ENCODE results near the gene HGF.
"Not testable (repeated sequence)": the region's sequence is repeated elsewhere in the genome, so short reads cannot be mapped to it uniquely, and the experiment has no call there.

The HGF gene

DNA sequence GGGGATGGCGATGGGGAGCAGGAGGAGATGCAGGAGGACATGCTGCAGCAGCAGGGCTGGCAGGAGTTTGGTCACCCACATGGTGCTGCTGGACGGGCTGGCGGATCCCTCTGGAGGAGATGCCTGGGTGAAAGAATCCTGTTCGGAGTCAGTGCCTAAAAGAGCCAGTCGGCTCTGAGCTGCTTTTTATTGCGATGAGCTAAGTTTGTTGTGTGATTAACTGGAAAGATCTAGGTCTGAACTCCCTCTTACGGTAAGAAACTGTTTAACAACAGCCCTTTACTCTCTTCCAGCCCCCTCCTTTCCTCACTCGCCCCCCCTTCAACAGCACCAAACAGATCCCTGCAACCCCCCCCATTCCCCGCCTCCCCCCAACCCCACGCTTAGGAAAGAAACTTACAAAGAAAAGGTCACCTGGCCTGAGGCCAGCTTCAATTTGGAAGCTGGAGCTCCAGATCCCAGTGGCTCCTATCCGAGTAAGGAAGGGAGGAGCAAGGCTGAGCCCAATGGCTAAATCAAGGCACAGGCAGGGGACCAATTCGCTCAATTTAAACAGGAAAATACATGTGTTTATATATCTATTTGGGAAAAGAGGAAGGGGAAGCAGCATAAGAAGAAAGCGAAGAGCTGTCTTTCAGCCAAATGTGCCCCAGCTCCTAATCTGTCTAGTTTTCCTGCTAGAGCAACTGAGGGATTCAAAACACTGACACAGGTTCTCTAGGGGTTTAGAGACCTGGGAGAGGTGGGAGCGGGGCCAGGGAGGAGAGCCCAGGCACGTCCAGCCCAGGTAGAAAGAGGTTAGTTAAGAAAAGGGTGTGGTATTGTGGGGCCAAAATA is at the start of gene HGF:
Gene HGF (minus strand): TSS at position 157 of the 837 bp plus-strand sequence. CDS start 76 bp downstream, at position 81.
- no peak for DNase-seq

DNA sequence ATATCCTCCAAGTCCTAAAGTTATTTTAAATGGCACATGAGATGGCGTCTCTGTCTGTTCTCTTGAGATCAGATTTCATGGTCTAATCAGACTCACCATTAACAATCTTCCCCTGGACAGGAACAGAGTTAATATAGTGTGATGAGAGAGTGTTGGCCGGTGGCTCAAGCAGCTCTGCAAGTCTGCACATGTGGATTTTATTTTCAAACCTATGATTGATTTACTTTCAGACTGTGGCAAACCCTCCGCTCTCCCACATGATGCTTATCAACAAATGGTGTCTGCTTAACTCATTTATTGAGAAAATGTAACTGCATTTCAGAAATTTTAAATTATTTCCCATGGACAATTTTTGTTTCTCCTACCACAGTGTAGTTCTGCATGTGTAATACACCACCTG is 46.5 kb upstream of the HGF start:
- DNase-seq, result no peak

DNA sequence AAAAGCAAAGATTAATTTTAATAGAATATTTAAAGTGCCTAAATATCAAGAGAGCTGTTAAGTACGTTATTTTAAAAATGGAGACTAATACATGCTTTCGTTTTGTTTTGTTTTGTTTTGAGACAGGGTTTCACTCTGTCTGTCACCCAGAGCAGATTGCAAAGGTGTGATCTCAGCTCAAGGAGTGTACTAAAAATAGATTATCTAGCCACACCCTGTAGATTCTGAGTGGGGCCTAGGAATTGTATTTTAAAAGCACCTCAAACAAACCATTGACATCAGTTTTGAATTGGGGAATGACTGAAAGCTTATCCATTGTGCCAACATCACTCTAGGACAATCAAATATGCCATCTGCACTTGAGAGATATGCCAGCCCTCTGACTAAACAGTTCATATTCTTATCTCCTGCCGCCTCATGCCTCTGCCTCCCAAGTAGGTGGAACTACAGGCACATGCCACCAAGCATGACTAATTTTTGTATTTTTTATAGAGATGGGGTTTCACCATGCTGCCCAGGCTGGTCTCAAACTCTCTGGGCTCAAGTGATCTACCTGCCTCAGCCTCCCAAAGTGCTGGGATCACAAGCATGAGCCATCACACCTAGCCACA is 43.1 kb upstream of the HGF start:
- not testable (repeated sequence) for DNase-seq

DNA sequence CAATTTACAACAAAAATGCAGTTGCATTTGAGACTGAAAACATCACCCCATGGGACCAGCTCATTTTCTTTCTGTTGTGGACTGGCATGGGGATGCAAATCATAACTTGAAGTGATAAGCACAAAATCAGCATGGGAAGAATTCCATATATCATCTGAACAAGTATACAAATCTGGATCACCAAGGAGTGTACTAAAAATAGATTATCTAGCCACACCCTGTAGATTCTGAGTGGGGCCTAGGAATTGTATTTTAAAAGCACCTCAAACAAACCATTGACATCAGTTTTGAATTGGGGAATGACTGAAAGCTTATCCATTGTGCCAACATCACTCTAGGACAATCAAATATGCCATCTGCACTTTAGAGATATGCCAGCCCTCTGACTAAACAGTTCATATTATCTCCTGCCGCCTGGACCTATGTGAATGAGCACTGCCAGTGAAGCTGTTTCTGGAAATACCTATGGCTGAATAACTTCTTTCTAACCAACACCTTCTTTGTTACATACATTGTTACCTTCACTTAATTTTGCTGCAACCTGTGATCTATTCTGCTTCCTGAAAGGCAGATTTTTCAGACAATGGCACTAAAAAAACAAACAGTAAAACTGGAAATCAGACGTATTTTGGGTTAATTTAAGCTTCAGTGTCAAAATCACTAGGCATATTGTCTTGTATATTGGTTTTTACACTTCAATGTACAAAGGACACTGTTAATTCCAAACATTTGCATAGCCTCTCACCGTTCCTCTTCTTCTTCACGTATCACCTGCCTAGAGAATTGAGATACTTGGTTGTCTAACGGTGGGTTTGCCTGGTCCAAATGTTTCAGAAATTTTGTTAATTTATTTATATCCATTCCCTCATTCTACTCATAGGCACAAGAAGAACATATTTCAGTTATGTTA is 42.4 kb upstream of the HGF start:
- DNase-seq, result no peak

DNA sequence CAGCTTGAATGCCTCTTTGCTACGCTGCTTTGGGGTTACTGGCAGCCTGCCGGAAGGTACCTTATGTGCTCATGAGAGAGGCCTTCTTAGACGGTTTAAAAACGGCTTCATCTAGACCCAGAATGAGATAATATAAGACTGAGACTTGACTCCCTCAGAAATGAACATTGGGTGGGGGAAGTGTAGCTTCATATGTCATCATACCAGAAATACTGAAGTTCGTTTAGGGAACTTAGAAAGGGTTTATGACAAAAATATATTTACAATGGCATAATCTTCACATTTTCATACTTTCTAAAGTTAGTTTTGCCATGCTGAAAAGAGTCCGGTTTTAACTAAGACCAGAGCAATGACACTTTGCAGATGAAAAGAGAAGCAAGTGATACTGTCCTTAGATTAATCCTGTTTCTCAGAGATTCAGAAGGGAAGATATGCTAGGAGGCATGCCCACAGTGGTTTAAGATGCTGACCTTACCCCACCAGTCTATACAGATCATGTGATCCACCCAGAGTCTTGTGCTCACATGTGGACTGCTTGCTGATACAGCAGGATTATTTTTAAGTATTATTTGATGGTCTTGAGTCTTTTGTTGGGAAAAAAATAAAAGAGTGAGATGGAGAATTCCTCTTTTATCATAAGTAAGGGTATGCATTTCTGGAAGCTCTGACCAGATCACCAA is 40.8 kb upstream of the HGF start:
- no peak for DNase-seq

DNA sequence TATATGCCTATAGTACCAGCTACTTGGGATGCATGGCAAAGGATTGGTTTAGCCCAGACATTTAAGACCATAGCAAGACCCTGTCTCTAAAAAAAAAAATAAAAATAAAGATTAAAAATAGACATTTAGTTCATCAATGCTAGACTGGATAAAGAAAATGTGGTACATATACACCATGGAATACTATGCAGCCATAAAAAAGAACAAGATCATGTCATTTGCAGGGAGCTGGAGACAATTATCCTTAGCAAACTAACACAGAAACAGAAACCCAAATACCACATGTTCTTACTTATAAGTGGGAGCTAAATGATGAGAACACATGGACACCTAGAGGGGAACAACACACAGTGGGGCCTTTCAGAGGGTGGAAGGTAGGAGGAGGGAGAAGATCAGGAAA is 38.5 kb upstream of the HGF start:
- not testable (repeated sequence) for DNase-seq

DNA sequence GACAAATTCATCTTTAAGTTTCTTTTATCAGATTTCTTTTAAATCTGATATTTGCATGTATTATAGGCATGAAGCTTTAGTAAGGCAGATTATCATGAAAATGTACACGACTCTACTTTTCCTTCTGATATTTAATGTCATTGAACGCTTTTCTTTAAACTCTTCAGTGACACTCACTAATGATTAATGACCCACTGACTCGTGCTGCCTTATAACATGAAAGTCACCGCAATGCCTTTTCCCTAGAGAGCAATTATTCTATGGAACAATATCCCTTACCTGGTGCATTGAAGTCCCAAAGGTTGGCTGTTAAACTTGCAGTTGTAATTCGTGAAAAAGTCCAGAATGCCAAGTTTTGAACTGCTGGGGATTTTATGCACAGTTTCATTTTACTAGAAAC is 33.4 kb upstream of the HGF start:
- no peak for DNase-seq

DNA sequence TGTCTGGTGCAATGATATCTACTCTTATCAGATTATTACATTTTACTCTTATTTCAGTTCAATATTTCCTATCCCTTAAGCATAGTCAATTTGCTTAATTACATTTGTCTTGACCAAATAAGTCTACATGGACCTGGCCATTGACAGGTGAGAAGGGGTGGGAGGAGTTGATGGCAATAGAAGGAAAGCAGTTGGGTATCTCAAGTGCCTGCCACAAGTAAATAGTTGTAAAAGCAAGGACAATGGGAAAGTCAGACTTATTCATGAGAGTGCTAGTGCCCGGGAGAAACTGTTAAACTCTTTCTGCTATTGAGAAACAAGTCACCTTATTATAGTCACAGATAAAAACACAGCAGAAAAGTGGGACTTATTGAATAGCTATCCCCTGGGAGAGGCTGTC is 32.4 kb upstream of the HGF start:
- no peak for DNase-seq

DNA sequence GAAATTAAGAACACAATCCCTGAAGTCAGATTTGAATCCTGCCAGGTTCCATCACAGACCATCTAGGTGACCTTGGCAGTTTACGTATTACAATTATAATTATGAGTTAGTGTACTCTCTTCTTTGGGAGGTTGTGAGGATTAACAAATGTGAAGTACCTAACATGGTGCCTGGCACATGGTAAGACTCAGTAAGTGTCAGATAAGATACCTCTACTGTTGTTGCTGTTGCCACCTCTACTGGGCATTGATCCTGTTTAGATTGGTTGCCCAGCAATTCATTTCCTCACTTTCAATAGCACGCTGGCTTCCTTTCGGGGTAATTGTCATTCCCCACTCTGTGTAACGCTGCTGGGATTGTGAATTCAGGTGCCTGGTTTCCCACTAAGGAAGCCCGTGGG is 31.7 kb upstream of the HGF start:
- no peak for DNase-seq

DNA sequence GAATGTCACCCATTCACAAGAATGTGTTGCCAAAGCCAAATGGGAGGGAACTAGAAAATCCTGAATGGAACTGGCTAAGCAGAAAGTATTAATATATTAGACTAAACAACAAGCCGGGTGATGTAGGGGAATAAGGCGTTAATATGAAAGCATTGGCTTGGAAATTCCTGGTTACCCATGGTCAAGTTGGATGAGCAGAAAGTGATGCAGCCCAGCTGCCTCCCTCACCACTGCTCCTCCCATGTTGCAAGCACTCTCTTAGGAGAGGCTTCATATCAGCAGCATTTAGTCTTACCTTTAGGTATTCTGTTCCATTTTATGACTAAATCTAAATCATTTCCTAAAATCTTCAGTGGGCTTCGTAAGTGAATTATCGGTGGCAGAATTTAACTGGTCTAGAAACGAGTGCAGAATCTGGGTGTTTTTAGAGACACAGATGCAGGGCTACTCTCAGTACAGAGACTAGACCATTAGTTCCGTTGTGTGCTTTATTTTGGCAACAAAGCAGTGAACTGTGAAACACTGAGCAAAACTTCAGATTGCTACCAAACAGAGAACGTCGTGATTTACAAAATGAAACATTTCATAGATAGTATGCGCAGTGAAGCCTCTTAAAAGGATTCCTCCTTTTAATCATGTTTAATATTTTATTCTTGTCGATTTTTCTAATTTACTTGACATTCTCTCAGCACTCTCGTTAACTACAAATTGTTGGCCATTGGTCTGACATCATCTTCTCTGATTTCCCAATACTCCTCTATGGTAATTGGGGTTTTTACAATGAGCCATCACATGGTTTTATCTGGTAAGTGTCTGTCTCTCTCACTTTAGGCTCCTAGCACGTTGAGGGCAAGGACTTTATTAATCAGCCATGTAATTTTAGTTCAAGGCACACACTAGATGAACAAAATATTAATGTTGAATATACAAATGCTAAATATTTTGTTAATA is 22.0 kb upstream of the HGF start:
- DNase-seq, result no peak

DNA sequence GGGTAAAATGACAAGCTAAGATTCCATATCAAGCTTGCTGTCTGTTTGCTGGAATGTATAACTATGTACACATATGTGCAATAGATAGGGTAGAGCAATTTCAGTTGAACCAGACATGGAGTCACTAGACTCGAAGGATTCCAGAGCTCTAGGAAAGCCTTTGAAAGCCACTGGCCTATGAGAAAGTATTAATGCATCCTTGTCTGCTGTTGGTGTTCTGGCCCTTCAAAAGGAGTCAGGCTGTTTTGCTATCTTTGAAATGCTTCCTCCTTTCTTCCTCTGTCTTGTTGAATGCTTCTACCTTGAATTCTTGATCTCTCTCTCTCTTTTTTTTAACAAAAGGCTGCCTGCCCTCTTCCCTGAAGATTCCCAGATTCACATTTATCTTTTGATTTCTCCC is 20.8 kb upstream of the HGF start:
- DNase-seq, result no peak

DNA sequence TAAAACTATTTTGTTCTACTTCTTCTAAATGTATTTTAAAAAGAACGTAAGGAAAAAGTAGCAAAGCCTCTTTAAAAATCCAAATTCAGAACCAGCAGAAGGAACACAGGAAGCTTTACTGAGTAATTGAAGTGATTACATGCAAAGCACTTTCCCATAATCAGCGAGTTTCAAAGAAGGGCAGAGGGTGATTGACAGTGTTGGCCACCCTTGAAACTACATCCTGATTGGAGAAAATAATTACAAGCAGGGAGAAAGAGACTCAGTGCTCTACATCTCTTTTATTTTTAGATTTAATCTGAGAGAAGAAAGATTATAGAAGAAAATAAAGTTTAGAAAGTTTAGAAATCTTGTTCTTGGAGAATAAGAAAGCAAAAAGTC is 20.3 kb upstream of the HGF start:
- DNase-seq, result no peak

DNA sequence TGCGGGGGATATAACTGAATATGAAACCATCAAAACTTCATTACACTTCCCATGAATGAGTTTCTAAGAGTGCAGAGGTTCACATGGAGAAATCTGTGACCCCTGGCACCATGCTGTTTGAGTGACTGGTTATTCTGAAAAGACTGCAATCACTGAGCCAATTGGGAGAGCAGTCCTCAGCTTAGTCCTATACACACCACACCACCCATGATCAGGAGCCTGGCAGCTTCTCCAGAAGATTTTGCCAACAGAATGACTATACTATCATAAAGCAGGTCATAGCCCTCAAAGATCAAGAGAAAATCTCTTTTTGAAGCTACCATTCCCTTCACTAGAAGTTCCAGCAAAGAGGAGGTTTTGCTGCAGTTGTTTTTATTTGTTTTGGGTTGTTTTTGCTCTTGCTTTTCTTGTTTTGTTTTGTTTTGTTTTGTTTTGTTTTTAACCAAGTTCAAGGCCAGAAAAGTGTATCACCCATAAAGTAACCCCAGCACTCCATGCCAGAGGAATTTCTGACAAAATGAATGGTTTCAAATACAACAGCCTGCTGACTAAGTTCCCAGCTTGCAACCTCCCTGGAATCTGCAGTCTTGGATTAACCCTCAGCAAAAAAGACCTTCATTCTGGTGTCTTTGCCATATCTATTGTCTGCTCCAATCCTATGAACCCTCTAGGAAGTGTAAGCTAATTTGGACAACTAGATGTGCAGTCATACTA is 19.7 kb upstream of the HGF start:
- DNase-seq, result no peak

DNA sequence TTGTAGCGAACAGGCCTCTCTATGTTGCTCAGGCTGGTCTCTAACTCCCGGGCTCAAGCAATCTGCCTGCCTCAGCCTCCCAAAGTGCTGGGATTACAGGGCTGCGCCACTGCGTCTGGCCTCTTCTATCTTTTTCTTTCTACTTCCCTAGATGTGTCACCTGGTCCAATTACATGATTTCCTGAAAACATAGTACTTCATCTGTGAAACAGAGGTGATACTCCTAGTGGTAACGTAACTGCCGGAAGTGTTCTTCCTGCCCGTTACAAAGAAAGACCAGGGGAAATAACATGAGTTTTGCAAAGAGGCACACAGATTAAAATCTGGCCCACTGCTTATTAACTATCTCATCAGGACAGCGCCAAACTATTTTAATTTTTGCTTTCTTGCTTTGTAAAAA is 18.4 kb upstream of the HGF start:
- DNase-seq, result no peak

DNA sequence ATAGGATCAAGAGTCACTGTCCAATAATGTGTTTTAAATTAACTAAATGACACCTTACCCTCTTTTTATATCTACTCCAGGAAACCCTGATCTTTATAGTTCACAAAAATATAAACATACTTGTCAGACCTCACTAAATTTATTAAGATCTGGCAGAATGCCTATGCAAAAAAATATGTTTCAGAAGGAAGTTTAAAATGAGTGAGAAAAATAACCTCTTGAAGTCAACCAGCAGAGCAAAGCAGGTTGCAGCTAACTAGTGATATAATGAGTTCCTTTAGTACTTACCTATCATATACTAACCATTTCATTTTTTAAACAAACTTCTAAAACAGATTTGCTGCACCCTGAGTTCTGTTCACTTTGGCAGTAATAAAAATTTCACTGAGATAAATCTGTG is 14.0 kb upstream of the HGF start:
- no peak for DNase-seq

DNA sequence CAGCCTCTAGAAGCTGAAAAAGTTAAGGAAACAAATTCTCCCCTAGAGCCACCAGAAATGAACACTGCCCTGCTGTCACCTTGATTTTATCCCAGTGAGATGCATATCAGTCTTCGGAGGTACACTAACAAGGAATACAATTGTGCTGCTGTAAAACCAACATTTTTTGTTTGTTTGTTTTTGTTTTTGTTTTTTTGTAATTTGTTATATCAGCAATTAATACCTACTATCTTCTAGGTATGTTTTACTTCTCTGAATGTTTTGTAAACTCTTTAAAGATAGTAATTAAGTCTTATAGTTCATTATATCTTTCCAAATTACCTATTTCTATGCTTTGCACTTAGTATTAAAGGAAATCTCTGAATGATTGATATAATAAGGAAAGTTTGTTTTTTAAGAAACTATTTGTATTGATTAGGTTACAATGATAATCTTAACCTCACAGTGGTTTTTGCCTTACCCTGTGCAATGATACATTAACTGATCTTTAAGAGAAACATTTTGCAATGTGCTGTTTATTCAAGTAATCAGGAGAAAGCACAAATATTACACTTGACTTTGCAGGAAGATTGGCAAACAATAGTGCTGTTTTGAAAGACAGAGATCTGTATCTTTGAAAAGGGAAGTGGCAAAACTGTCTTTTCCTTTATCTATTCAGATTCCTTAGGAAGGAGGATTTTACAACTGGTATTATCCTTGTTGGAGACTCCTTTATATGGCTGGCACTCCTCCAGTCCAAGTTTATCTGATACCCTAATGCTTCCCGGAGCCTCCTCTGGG is 11.3 kb upstream of the HGF start:
- no peak for DNase-seq

DNA sequence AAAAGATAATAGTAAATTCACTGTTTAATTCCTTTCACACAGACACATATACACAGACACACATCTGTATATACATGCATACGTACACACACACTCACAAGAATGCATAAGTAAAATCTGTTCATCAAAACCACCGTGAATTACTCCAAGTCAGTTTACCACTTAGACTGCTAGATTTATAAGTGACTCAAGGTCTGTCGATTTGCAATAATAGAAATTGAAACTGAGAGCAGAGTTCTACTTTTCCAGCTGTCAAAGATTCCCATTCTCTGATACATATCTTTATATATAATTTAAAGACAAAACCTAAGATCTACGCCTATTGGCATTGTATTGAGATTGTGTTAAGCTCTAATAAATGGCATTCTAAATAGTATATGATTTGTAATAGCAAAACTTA is 9.9 kb upstream of the HGF start:
- no peak for DNase-seq

DNA sequence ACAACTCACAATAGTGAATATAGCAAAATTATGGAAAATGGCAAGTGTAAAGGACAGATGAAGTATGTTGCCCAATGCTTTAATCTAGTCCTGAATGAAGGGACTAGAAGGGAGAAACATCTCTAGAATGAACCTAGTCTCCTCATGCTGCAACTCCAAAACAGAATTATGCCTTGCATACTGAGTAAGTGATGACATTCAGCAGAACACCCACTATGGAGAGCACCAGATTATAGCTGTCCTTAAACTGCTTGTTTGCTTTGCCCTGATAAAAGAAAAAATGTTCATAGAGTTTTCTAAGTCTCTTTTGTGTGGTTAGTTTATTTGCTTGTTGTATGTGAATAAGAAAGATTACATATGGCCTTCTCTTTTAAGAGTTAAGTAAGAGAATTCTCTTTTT is 7.8 kb upstream of the HGF start:
- no peak for DNase-seq

DNA sequence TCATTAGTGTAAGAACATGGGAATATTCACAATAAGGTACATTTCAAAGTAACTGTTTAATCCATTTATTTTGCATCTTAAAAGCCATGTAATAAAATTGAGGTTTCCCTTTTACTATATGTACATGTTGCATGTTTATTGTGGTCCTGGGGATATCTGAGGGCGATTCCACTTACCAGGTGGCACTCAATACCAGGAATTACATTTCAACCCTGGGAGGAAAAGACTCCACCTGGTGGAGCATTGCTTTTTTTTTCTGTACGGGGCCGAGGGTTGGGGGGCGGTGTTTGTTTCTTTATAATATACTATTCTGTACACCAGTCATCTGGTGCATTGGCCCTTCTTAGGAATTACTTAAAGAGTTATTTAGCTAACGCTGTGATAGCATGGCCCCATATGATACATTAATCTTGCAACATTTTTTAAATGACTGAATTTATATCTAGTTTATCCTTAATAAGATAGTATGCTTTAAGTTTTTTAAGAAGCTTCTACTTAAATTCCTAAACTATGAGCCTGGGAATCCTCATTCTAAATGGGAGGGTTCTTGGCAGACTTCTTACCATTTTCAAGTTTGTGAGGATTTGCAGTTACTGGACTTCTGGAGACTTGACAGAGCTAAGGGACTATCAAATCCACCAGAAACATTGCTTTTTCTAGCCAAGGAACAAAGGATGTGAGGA is 7.2 kb upstream of the HGF start:
- no peak for DNase-seq

DNA sequence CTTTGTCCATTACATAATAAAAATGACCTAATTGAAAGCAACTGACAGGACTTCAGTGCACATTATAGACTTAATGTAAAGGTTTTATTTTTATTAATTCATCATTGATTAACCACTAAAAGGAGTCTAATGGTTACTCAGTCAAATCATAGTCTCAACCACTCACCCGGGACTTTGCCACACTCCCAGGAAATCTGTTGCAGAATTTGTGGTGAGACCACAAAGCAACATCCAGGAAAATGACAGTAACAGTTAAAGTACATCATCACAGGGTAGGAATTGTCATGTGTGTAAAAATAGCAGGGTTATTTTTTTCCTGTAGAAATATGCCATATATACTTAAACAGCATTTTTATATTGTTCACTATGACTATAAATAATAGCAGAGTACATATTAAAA is 6.3 kb upstream of the HGF start:
- no peak for DNase-seq

Data from T1000 (cell line).